Pulmonary artery endothelial cell (primary cell): Measurements from ENCODE around the gene GEMIN7. TPM values are rescaled to one million over a fixed set of nuclear protein-coding genes. Genes with fewer than 3 reads are reported as not detected.

Source experiments
- DNase-seq: peaks from one replicate; pipeline ENCODE4 v3.0.0-alpha.2; 2011; ENCODE audit warnings: low read depth, low spot score
- total RNA-seq: library from RNA; depleted of rRNA; stranded (reverse); fragments of >200 nt; gene quantifications from 2 replicates; pipeline ENCODE4 v1.2.3, GENCODE V29; 2014

The GEMIN7 gene
- total RNA-seq, 1 donor from 2014 or later, result 26.3 TPM

- DNase-seq, result no peak
These were observed 47.6 kb downstream of the GEMIN7 start for GRCh38 chr19:45126654-45127053.

GRCh38 chr19:45128146-45128545 lies 49.1 kb downstream of the GEMIN7 start:
- no peak for DNase-seq

GRCh38 chr19:45128806-45129205 lies 49.7 kb downstream of the GEMIN7 start:
- DNase-seq, result no peak

- DNase-seq, result no peak
These were observed 51.2 kb downstream of the GEMIN7 start for GRCh38 chr19:45130236-45130635.

GRCh38 chr19:45130888-45131615 lies 52.0 kb downstream of the GEMIN7 start:
- no peak for DNase-seq

- DNase-seq, result no peak
These were observed 54.6 kb downstream of the GEMIN7 start for GRCh38 chr19:45133661-45134060.

GRCh38 chr19:45135176-45135885 lies 56.3 kb downstream of the GEMIN7 start:
- no peak for DNase-seq

GRCh38 chr19:45136507-45137178 lies 57.6 kb downstream of the GEMIN7 start:
- no peak for DNase-seq

- no peak for DNase-seq
These were observed 58.2 kb downstream of the GEMIN7 start for GRCh38 chr19:45137179-45137761.

- no peak for DNase-seq
These were observed 59.3 kb downstream of the GEMIN7 start for GRCh38 chr19:45138303-45138751.

- DNase-seq, result no peak
These were observed 60.5 kb downstream of the GEMIN7 start for GRCh38 chr19:45139286-45140143.

- DNase-seq, result no peak
These were observed 61.1 kb downstream of the GEMIN7 start for GRCh38 chr19:45140144-45140503.

- no peak for DNase-seq
These were observed 61.5 kb downstream of the GEMIN7 start for GRCh38 chr19:45140533-45140932.

Other genes starting within 250 kb of the GEMIN7 start
- 101 and 112 TPM in 2 replicates for gene NECTIN2, start 233.0 kb upstream of the GEMIN7 start, total RNA-seq
- 78.6 and 100 TPM in 2 replicates for gene TOMM40, start 188.0 kb upstream of the GEMIN7 start, total RNA-seq
- 0.53 and 1.7 TPM in 2 replicates for gene APOE, start 173.5 kb upstream of the GEMIN7 start, total RNA-seq
- gene APOC1, start 164.7 kb upstream of the GEMIN7 start, total RNA-seq, result 1.2 and 1.8 TPM in 2 replicates
- gene APOC4, start 137.0 kb upstream of the GEMIN7 start, total RNA-seq, result not detected in 2 replicates
- gene APOC2, start 133.2 kb upstream of the GEMIN7 start, total RNA-seq, result not detected in 2 replicates
- 24.9 and 35.3 TPM in 2 replicates for gene CLPTM1, start 123.9 kb upstream of the GEMIN7 start, total RNA-seq
- 10.7 and 12.1 TPM in 2 replicates for gene RELB, start 77.8 kb upstream of the GEMIN7 start, total RNA-seq
- gene CLASRP, start 40.2 kb upstream of the GEMIN7 start, total RNA-seq, result 11.0 and 13.3 TPM in 2 replicates
- 0.14 and 0.26 TPM in 2 replicates for gene ZNF296, start 2.8 kb upstream of the GEMIN7 start, total RNA-seq
- 23.2 and 25.4 TPM in 2 replicates for gene PPP1R37, start 13.9 kb downstream of the GEMIN7 start, total RNA-seq
- gene NKPD1, start 81.7 kb downstream of the GEMIN7 start, total RNA-seq, result 0.11 and 0.13 TPM in 2 replicates
- gene TRAPPC6A, start 99.0 kb downstream of the GEMIN7 start, total RNA-seq, result 8.0 and 17.2 TPM in 2 replicates
- gene BLOC1S3, start 99.5 kb downstream of the GEMIN7 start, total RNA-seq, result 3.5 and 4.2 TPM in 2 replicates
- gene EXOC3L2, start 166.1 kb downstream of the GEMIN7 start, total RNA-seq, result 0.63 and 1.6 TPM in 2 replicates
- gene MARK4, start 172.0 kb downstream of the GEMIN7 start, total RNA-seq, result 9.5 and 10.7 TPM in 2 replicates
- not detected in 2 replicates for gene CKM, start 243.6 kb downstream of the GEMIN7 start, total RNA-seq